GM18508 (cell line): ENCODE data around the gene NF1.
"Not testable (repeated sequence)": the region's sequence is repeated elsewhere in the genome, so short reads cannot be mapped to it uniquely, and the experiment has no call there.

ENCODE experiments used
- ATAC-seq: cut with Tn5 transposase; IDR thresholded peaks from one replicate; pipeline ENCODE4 v1.9.1; 2021; ENCODE audit warnings: moderate number of reproducible peaks; ENCODE audit not compliant: insufficient read depth, unreplicated experiment

Gene NF1

GRCh38 chr17:31287932-31288331 lies 193.2 kb downstream of the NF1 start:
- ATAC-seq = not testable (repeated sequence)

DNA sequence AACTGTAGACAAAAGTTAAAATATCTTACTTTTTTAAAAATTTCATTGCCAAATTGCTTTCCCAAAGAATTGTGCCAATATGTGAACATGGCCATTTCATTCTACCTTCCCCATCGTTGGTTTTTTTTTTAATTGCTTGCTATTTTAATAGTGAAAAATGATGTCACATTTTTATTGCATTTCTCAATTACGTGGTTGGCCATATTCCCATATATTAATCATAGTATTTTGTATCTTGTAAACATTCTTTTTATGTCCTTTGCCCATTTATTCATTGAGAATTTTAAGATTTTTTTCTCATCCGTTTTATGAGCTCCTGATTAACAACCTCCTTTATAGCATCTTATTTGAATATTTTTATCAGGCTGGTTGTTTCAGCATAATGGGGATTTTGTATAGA lies 195.0 kb downstream of the NF1 start:
- ATAC-seq = no peak

DNA sequence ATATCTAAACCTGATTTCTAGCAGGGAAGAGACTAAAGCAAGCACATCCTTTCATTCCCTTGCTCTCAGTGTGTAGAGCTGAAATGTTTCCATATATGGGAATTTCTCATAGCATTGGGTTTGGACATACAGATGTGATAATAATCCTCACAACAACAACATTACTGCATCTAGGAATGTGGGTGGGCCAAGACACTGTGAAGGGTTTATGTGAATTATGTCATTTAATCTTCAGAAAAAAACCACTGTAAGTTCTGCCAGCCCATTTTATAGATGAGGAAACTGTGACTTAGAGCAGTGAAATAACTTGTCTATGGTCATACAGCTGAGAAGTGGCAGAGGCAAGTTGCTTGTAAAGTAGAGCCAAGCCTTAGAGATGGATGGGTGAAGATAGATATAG lies 197.0 kb downstream of the NF1 start:
- ATAC-seq = no peak

GRCh38 chr17:31293581-31293980 lies 198.8 kb downstream of the NF1 start:
- no peak for ATAC-seq

GRCh38 chr17:31294231-31294630 lies 199.5 kb downstream of the NF1 start:
- ATAC-seq = no peak

DNA sequence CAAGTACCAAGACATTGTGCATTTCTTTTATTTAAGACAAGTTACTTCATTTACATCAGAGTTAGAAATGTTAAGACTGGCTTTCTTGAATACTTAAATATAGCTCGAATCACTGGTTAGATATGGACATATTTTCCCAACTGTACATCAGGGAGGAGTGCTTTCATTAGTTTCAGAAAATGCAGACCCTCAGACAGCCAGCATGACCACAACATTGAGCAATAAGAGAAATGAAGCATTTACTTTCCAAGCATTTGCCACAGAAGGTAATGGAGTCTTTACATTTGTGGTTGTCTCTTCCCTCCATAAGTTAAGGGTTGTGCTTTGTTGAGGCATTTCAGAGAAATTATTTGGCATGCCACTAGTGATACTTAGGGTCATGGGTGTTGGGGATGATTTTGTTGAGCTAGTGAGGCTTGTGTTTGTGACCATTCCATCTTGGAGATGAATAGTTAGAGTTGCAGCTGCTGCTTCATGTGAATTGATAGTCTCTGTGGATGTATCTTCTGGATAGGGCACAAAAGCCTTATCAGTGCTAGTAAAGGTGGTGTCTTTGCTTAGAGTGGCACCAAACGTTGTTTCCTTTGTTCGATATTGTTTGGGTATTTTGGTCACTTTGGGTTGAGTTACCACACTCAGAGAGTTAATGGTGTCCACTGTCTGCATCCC lies 200.2 kb downstream of the NF1 start:
- no peak for ATAC-seq

DNA sequence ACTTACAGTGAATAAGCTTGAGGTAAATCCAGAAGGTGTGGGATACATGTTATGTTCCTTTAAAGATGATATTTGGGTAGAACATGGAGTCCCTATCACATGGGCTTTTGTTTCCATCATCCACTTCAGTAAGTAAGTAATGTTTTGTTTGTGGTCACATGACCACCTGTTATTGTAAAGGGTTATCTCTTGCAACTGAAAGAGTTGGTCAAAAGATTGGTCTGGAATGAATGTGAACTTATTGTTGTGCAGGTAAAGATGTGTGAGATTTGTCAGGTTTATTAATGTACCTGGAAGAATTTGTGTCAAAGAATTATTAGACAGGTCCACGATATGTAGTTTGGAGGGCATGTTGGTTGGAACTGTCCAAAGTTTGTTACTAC lies 200.7 kb downstream of the NF1 start:
- ATAC-seq = no peak

DNA sequence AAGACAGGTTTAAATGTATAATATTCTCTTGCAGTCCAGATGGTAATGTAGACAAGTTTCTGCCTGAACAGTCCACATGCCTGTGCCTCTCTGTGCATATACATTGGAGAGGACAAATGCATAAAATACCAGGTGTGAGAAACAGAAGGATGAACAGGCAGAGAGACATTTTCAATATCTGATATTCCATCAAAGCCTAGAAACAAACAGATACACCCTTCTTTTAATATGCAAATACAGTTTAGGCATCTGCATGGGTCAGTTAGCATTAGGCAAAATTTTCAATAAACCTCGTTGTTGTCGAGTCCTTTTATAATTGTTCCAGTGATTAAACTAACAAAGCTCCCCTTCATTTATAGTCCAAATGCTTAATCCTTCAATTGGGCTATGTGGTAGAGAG lies 201.4 kb downstream of the NF1 start:
- no peak for ATAC-seq

DNA sequence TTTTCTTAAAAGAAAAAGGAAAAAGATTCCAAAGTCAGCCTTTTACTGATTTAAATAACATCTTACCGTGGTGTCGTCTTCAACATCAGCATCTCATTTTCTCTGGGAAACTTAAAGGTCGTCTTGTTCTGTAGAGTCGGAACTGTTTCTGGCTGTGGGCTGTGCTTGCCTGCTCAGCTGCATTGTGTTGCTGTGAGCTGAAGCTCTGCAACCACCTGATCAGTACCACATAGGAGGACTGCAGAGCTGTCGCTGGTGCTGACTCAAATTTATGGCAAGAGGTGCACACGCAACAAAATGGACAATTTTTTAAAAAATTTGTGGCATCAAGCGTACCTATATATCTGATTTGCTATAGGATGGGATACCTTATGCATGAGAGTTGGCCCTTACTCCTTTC lies 202.3 kb downstream of the NF1 start, which contains the start of gene OMG:
Gene OMG, minus strand, starts transcription at position 150 of the 400 bp plus-strand sequence. CDS start 908 bp downstream, outside the sequence.
- no peak for ATAC-seq

DNA sequence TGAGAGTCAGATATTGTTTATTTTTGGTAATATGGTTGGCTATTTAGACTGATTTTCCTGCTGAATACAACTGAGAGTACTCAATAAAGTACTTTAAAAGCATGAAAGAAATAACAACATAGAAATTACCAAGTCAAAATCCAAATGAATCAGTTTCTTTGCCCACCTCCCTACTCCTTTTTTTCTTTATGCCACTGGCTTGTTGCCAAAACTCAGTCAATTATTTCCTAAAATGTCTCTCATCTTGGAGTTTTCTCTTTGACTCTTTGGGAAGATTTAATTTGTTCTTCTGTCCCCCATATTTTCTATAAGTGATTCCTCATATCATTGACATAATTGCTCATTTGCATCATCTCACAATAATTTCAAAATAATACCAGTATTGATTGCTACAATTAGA lies 204.8 kb downstream of the NF1 start:
- no peak for ATAC-seq

- no peak for ATAC-seq
These were observed 212.9 kb downstream of the NF1 start for GRCh38 chr17:31307640-31308039.

GRCh38 chr17:31308372-31309334 lies 213.9 kb downstream of the NF1 start:
- no peak for ATAC-seq

GRCh38 chr17:31309556-31309955 lies 214.8 kb downstream of the NF1 start:
- no peak for ATAC-seq

GRCh38 chr17:31310260-31310659 lies 215.5 kb downstream of the NF1 start:
- ATAC-seq = no peak

DNA sequence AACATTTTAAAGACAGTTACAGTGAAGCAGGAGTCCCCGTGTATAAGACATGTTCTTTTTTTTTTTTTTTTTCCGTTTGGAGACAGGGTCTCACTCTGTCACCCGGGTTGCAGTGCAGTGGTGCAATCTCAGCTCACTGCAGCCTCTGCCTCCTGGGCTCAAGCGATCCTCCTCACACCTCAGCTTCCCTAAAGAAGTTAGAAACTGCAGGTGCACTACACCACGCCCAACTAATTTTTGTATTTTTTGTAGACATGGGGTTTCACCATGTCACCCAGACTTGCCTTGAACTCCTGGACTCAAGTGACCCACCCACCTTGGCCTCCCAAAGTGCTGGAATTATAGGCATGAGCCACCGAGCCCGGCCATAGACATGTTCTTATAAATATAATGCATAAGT lies 216.1 kb downstream of the NF1 start:
- no peak for ATAC-seq

GRCh38 chr17:31311526-31311925 lies 216.7 kb downstream of the NF1 start:
- no peak for ATAC-seq

- ATAC-seq = not testable (repeated sequence)
These were observed 217.4 kb downstream of the NF1 start for GRCh38 chr17:31312223-31312622.

- ATAC-seq = no peak
These were observed 219.4 kb downstream of the NF1 start, which contains the start of gene EVI2B for GRCh38 chr17:31313982-31314781. EVI2B (minus strand) TSS chr17:31314054; CDS start chr17:31305609, 8,445 bp downstream.

- ATAC-seq = no peak
These were observed 220.0 kb downstream of the NF1 start for GRCh38 chr17:31314782-31315100.

- ATAC-seq = no peak
These were observed 223.6 kb downstream of the NF1 start for GRCh38 chr17:31318298-31318801.
